ENCODE data around the gene TP73.

Gene TP73

DNA sequence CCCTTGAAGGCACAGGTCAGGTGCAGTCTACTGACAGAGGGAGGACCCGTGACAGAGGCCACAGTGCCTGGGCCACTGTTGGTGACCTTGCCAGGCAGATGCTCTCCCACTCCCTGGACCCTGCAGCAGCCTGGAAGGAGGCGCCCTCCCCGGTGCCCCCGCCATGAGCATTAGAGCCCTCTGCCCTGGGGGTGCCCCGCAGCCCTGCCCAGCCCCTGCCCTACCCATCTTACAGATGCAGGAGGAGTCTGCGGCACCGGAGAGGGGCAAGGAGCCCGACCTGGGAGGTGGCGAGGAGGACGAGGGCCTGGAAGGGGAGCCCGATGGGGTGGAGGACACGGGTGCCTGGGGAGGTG is 110.5 kb downstream of the TP73 start:
- no peak for DNase-seq (ENCODE audit: low read depth in 2 of 2)

GRCh38 chr1:3763351-3764125 is 111.2 kb downstream of the TP73 start:
- DNase-seq (ENCODE audit: low read depth in 2 of 2), result no peak

DNA sequence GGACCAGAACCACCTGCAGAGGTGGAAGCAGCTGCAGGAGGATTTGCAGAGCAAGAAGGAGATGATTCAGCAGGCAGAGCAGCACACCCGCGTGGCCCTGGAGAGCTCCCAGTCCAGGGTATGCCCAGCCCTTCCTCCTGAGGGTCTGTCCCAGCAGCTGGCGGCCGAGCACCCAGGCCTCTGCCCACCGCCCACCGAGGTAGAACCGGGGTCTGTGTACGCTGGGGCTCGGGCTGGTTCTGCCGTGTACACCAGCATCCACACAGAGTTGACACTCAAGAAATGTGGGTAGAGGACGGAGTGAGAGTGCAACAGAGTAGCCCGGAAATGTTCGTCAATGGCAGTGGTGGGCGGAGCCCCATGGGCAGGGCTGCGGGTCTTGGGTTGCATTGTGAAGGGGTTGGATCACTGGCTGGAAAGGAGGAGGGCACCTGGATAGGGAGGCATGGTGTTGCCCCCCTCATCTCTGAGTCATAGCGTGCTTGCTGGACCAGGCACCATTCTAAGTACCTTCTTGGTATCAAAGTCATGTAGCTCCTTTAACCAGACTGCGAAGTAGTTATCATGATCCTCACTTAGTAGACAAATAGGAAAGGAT is 115.1 kb downstream of the TP73 start:
- no peak for DNase-seq (ENCODE audit: low read depth in 2 of 2)

- no peak for DNase-seq (ENCODE audit: low read depth in 2 of 2)
Measured at GRCh38 chr1:3768811-3769390, 116.6 kb downstream of the TP73 start.

- no peak for DNase-seq (ENCODE audit: low read depth in 2 of 2)
Measured at GRCh38 chr1:3770047-3770765, 117.9 kb downstream of the TP73 start.

DNA sequence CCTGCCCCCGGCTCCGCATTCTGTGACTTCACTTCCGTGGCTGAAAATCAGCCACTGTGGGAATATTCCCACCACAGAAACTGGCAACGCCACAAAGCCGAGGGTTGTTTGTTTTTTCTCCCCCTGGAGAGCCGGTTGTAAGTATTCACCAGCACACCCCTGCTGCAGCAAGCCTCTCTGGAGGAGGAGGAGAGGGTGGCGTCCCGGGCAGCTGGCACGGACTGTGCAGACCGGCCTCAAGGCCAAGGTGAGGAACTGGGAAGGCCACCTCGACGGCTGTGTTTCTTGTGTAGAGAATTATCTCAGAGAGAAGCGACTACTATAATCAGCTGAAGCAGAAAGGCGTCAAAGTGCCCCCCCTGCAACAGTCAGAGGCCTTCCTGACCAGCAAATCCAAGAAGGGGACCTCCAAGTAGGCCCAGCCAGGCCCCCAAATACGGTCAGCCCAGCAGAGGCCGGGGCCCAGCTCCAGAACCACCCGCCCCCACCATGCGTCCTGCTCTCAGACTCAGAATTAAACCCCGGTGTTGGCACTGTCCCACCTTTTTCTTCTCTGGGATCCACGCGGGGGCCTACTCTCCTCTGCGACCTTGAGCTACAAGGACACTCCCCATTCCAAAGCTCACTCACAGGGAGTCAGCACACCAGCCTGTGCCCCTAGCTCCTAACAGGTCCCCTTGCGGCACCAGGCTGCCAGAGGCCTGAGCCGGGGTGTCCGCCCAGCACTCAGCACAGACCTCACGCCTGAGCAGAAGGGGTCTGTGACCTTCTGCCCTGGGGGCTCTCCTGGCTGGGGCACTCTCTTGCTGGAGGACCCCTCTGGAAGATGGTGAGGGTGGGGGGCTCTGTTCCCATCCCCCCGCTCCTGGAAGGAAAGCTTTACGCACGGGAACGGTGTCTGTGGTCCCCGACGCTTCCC is 119.1 kb downstream of the TP73 start:
- no peak for DNase-seq (ENCODE audit: low read depth in 2 of 2)

DNA sequence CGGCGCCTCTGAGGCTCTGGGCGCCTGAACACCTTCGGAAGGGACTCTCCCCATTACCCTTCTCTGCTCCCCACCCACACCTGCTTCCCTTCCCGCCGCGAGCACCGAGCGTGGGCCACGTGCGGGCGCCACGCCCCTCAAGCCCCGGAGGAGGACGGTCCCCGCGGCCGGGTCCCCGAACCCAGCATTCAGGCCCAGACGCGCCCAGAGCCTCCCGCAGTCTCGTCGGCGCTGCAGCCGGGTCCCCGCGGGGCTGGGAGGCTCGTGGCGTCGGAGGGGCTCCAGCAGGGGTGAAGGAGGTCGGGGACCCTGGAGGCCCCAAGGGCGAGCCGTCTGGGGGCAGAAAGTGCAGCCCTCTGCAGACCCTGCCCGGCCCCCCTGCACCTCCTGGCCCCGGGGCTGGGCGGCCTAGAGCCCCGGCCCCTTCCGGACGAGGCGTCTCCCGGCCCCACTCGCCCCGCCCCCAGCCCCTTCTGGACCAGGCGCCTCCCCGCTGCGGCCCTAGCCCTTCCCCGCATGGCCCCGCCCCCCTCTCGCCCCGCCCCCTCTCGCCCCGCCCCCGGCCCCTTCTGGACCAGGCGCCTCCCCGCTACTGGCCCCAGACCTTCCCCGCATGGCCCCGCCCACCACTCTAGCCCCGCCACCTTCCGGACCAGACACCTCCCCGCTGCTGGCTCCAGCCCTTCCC is 119.9 kb downstream of the TP73 start:
- peak; percentile 59 to 72 for DNase-seq (ENCODE audit: low read depth in 2 of 2)

DNA sequence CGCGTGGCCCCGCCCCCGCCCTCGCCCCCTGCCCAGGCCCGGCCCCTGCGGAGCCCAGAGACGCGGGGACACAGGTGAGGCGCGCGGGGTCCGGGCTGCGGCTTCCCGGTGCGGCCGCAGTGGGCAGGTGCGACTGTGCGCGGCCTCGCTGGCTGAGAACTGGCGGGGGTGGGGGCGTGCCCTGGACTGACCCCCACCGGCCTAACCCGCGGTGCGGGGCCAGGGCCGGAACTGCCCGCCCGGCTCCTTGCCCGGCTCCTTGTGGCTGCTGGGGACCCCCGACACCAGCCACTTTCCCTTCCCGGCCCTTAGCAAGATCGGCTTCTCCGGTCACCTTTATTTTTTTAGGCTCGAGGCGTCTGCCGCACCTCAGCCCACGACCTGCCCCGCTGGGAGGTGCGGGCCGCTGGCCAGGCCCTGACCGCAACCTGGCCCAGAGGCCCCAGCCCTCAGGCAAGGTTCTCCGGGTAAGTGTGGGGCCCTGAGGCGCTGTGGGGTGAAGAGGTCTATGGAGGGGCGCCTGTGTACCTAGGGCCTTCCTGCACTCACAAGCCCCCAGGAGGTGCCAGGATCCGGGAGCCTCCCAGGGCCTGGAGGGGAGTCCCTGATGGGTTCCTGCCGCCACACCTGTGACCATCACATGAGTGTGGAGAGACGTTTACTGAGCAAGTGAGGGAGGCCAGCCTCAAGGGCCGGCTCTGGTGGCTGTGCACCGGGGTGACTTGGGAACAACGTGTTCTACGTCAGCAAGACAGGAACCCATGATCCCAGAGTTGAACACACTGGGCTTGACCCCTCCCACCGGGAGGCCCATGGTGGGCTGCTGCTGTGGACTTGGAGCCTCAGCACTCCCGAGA is 120.6 kb downstream of the TP73 start, which contains the start of gene SMIM1:
TSS of gene SMIM1 (plus strand) at position 35 of the 857 bp plus-strand sequence. CDS start 2,625 bp downstream, outside the sequence.
- no peak for DNase-seq (ENCODE audit: low read depth in 2 of 2)

DNA sequence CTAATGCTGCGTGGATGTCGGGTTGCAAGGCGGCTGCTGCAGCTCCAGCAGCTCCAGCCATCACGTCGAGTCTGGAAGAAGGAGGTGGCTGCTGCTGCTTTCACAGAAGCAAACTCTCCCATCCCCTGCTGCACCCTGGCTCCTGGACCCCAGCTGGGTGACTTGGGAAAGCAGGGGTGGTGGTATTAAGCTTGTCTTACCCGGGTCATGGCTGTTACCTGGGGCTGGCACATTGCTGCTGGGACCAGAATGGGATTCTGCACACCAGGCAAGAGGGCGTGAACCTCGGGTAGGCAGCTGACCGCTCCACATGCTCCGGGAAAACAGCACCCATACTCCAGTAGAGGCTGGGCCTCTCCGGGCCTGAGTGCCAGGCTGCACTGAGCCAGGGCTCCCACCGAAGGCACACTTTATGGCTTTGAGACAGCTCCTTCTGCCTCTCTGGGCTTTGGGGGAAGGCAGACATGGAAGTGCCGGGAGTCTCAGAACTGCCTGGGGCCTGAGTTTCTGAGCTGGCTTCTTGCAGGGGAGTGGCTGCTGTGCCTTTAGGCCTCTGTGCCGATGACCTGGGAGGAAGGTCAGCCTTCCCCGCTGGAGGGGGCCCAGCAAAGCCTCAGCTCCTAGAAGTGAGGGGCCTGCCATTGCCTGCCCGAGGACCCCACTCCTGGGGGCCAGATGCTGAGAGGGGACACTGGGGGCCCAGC is 121.4 kb downstream of the TP73 start:
- no peak for DNase-seq (ENCODE audit: low read depth in 2 of 2)

DNA sequence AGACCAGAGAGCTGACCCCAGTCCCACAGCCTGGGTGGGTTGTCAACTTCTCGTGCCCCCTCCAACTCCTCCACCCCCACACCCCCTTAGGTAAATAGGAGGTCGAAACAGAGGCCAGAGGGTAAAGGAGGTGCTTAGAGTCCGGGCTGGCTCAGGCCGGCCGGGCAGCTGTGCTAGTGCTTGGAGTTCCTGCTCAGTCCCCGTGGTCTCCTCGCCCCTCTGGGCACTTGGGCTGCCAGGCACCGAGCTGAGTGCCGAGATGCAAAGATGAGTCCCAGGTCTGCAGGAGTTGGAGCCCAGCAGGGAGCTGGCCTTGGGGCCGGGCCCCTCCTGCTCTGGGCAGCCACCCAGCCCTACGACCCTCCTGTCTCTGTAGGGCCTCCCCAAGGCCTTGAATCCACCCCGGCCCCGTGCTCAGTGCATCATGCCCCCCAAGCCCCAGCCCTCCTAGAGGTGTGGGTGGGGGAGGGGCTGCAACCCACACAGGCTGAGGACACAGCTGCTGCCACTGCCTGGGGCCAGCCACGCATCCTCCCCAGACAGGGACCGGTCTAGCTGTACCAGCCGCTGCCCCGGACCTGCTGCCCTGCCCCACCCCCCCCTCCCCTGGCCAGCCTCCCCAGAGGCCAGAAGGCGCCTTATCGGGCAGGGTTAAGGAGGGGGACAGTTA is 122.1 kb downstream of the TP73 start:
- DNase-seq (ENCODE audit: low read depth in 2 of 2), result no peak

DNA sequence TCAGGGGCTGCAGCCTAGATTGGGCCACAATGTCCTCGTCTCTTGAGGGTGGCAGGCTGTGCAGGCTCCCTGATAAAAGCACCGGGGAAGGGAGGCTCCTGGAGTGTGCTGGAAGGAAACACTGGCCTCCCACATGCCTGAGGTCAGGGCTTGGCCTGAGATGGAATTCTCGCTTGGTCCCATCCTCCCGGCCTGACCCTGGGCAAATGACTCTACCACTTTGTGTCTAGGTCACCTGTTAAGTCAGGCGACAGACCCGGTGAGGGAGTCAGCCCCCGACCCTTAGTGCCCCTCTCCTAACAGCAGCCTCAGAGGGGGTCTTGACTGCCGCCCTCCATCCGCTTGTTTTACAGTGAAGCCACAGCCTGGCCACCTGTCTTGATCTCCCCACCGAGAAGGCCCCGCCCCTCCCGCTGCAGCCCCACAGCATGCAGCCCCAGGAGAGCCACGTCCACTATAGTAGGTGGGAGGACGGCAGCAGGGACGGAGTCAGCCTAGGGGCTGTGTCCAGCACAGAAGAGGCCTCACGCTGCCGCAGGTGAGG is 122.7 kb downstream of the TP73 start:
- no peak for DNase-seq (ENCODE audit: low read depth in 2 of 2)

- DNase-seq (ENCODE audit: low read depth in 2 of 2), result no peak
Measured at GRCh38 chr1:3775490-3776230, 123.3 kb downstream of the TP73 start.

DNA sequence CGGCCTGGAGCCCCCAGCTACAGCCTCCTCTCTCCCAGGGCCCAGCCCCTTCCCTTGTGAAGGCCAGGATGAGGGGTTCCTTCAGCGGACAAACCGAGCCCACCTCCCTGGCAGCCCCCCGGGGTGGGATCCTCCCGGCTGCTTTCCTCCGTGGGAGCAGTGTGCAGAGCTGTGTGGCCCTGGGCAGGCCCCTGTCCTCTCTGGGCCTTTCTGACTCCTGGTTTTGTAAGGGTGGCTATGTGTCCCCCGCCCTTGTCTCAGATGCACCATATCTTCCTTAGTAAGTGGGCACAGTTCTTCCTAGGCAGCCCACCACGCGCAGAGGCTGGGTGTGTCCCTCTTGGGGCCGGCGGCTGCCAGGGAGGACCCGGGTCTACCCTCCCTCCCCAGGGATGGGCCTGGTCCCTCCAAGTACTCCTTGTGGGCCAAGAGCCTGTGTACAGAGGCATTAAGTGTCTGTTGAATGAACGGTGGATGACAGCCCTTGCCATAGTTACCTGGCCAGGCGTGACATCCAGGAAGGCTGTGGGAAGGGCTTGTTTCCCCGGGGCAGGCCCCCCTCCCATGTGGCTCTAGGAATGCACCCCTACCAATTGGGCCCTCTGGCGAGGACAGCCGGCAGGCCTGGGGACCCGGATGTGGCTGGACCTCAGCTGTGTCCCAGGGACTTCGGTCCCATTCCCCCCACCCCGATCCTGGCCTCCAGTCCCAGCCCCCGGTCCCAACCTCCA is 124.1 kb downstream of the TP73 start:
- no peak for DNase-seq (ENCODE audit: low read depth in 2 of 2)

- DNase-seq (ENCODE audit: low read depth in 2 of 2), result no peak
Measured at GRCh38 chr1:3777078-3777547, 124.8 kb downstream of the TP73 start.

GRCh38 chr1:3777647-3778589 is 125.6 kb downstream of the TP73 start:
- no peak for DNase-seq (ENCODE audit: low read depth in 2 of 2)
